Measurements from ENCODE around the gene GRK5. TPM values are rescaled to one million over a fixed set of nuclear protein-coding genes. Genes with fewer than 3 reads are reported as not detected.

GRK5 gene
- total and polyA plus RNA-seq, 2 experiments from 2014 or later: 5.2 to 13.7 TPM

GRCh38 chr10:119291223-119291900 is 84.0 kb downstream of the GRK5 start:
- Histone ChIP-seq H3K4me3 (no peak overlapping the region), H3K4me1 (ENCODE audit: insufficient read depth) (no peaks in the 10 kb centered on the region), H3K9me3 (ENCODE audit: low read depth) (no peaks in the 10 kb centered on the region), H3K79me2 (ENCODE audit: insufficient read depth) (peaks cover 32% of the 10 kb centered on the region), H4K20me1 (ENCODE audit: insufficient read depth) (no peaks in the 10 kb centered on the region), H2AFZ (no peak overlapping the region), H3F3A (ENCODE audit: insufficient read depth) (no peaks in the 10 kb centered on the region), H3K4me2 (ENCODE audit: unreplicated experiment) (no peak overlapping the region), H3K9me2 (ENCODE audit: insufficient read depth) (no peaks in the 10 kb centered on the region), H3K9ac (no peak overlapping the region), H3K27me3 (replicated peaks; ENCODE audit: insufficient read depth) (no peaks in the 10 kb centered on the region), H3K36me3 (ENCODE audit: low read depth) (no peaks in the 10 kb centered on the region), H3K27ac (no peak overlapping the region)
- TF ChIP-seq EZH2phosphoT487 (IDR thresholded peaks at IDR 0.05; ENCODE audit: insufficient read depth, low read depth) (no peak), EZH2 (IDR thresholded peaks at IDR 0.05; ENCODE audit: insufficient read depth, poor library complexity, severe bottlenecking) (no peak)
- no peak for DNase-seq
- in situ Hi-C loops (cut with MboI): no loop called here
- WGBS, 2 experiments (ENCODE audit: low coverage in 1 of 2, low lambda C conversion rate in 2 of 2, missing lambda C conversion rate in 2 of 2): 88 to 89% methylated on average over 5 to 6 of the region's 6 CpGs

- no peak overlapping the region for H2AFZ ChIP-seq
- H3K27me3 ChIP-seq (replicated peaks; ENCODE audit: insufficient read depth): no peaks in the 10 kb centered on the region
- no peak for DNase-seq
- H3K4me2 ChIP-seq (ENCODE audit: unreplicated experiment): no peak overlapping the region
- H3K9me3 ChIP-seq (ENCODE audit: low read depth): no peaks in the 10 kb centered on the region
- in situ Hi-C loops (cut with MboI): no loop called here
- no peaks in the 10 kb centered on the region for H4K20me1 ChIP-seq (ENCODE audit: insufficient read depth)
- H3K36me3 ChIP-seq (ENCODE audit: low read depth): no peaks in the 10 kb centered on the region
- no peak overlapping the region for H3K27ac ChIP-seq
- H3K9ac ChIP-seq: no peak overlapping the region
- 85 to 88% methylated on average over 11 of the region's 11 CpGs for WGBS, 2 experiments (ENCODE audit: low coverage in 1 of 2, low lambda C conversion rate in 2 of 2, missing lambda C conversion rate in 2 of 2)
- H3K79me2 ChIP-seq (ENCODE audit: insufficient read depth): peaks cover 25% of the 10 kb centered on the region
- no peaks in the 10 kb centered on the region for H3K4me1 ChIP-seq (ENCODE audit: insufficient read depth)
- no peak overlapping the region for H3K4me3 ChIP-seq
- no peak for TF ChIP-seq EZH2phosphoT487 (IDR thresholded peaks at IDR 0.05; ENCODE audit: insufficient read depth, low read depth)
- no peak for TF ChIP-seq EZH2 (IDR thresholded peaks at IDR 0.05; ENCODE audit: insufficient read depth, poor library complexity, severe bottlenecking)
- no peaks in the 10 kb centered on the region for H3F3A ChIP-seq (ENCODE audit: insufficient read depth)
- H3K9me2 ChIP-seq (ENCODE audit: insufficient read depth): no peaks in the 10 kb centered on the region
Observed at GRCh38 chr10:119292968-119293760, 85.8 kb downstream of the GRK5 start.

- H3K36me3 ChIP-seq (ENCODE audit: low read depth): no peaks in the 10 kb centered on the region
- no peak overlapping the region for H3K27ac ChIP-seq
- H3K9ac ChIP-seq: no peak overlapping the region
- no peaks in the 10 kb centered on the region for H3K4me1 ChIP-seq (ENCODE audit: insufficient read depth)
- no peak overlapping the region for H3K4me2 ChIP-seq (ENCODE audit: unreplicated experiment)
- no peaks in the 10 kb centered on the region for H3K9me3 ChIP-seq (ENCODE audit: low read depth)
- no peaks in the 10 kb centered on the region for H3F3A ChIP-seq (ENCODE audit: insufficient read depth)
- 85 to 90% methylated on average over 4 of the region's 4 CpGs for WGBS, 2 experiments (ENCODE audit: low coverage in 1 of 2, low lambda C conversion rate in 2 of 2, missing lambda C conversion rate in 2 of 2)
- peak; percentile 18 for DNase-seq
- peaks cover 16% of the 10 kb centered on the region for H3K79me2 ChIP-seq (ENCODE audit: insufficient read depth)
- no peak overlapping the region for H3K4me3 ChIP-seq
- no peak overlapping the region for H2AFZ ChIP-seq
- no peaks in the 10 kb centered on the region for H3K9me2 ChIP-seq (ENCODE audit: insufficient read depth)
- no peak for TF ChIP-seq EZH2phosphoT487 (IDR thresholded peaks at IDR 0.05; ENCODE audit: insufficient read depth, low read depth)
- no peak for TF ChIP-seq EZH2 (IDR thresholded peaks at IDR 0.05; ENCODE audit: insufficient read depth, poor library complexity, severe bottlenecking)
- no peaks in the 10 kb centered on the region for H3K27me3 ChIP-seq (replicated peaks; ENCODE audit: insufficient read depth)
- in situ Hi-C loops (cut with MboI): no loop called here
- no peaks in the 10 kb centered on the region for H4K20me1 ChIP-seq (ENCODE audit: insufficient read depth)
Observed at GRCh38 chr10:119296703-119297102, 89.3 kb downstream of the GRK5 start.

GRCh38 chr10:119297207-119297968 is 90.0 kb downstream of the GRK5 start:
- H3K36me3 ChIP-seq (ENCODE audit: low read depth): no peaks in the 10 kb centered on the region
- DNase-seq: no peak
- H3K9me2 ChIP-seq (ENCODE audit: insufficient read depth): no peaks in the 10 kb centered on the region
- no peak overlapping the region for H3K9ac ChIP-seq
- no peaks in the 10 kb centered on the region for H3K9me3 ChIP-seq (ENCODE audit: low read depth)
- H3K27ac ChIP-seq: no peak overlapping the region
- in situ Hi-C loops (cut with MboI): no loop called here
- WGBS, 2 experiments (ENCODE audit: low coverage in 1 of 2, low lambda C conversion rate in 2 of 2, missing lambda C conversion rate in 2 of 2): 98% methylated on average over 5 of the region's 5 CpGs
- no peak overlapping the region for H3K4me2 ChIP-seq (ENCODE audit: unreplicated experiment)
- H3K27me3 ChIP-seq (replicated peaks; ENCODE audit: insufficient read depth): no peaks in the 10 kb centered on the region
- H3K4me1 ChIP-seq (ENCODE audit: insufficient read depth): no peaks in the 10 kb centered on the region
- TF ChIP-seq EZH2 (IDR thresholded peaks at IDR 0.05; ENCODE audit: insufficient read depth, poor library complexity, severe bottlenecking) (no peak), EZH2phosphoT487 (IDR thresholded peaks at IDR 0.05; ENCODE audit: insufficient read depth, low read depth) (no peak)
- H3F3A ChIP-seq (ENCODE audit: insufficient read depth): no peaks in the 10 kb centered on the region
- no peaks in the 10 kb centered on the region for H4K20me1 ChIP-seq (ENCODE audit: insufficient read depth)
- H3K79me2 ChIP-seq (ENCODE audit: insufficient read depth): peaks cover 20% of the 10 kb centered on the region
- no peak overlapping the region for H3K4me3 ChIP-seq
- no peak overlapping the region for H2AFZ ChIP-seq
